ENCODE measurements around the gene ZNF417.

DNA sequence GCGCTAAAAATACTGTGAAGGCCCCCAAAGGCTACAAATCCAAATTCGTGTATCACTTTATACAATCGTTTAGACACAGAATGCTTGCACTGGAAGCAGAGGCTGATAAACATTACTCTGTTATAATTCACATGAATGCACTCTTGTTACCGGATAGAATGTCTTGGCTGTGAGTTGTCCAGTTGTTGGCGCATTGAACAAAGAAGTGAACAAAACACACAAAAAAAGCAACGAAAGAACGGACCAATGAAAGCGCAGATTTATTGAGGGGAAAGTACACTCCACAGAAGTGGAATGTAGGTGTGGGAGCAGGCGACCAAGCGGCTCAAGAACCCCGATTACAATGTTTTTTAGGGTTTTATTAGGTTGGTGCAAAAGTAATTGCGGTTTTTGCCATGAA lies 19.3 kb upstream of the ZNF417 start:
- TF ChIP-seq CTCF (optimal IDR thresholded peaks at IDR 0.05 in 1 of 3, IDR thresholded peaks at IDR 0.05 in 1 of 3, conservative IDR thresholded peaks at IDR 0.05 in 1 of 3; ENCODE audit: extremely low read depth in 1 of 3, insufficient read depth in 2 of 3, low read length in 3 of 3) (no peak), EZH2 (IDR thresholded peaks at IDR 0.05; ENCODE audit: low read length) (no peak)

Measured in keratinocyte (primary cell).